ENCODE data around the gene JTB.

DNA sequence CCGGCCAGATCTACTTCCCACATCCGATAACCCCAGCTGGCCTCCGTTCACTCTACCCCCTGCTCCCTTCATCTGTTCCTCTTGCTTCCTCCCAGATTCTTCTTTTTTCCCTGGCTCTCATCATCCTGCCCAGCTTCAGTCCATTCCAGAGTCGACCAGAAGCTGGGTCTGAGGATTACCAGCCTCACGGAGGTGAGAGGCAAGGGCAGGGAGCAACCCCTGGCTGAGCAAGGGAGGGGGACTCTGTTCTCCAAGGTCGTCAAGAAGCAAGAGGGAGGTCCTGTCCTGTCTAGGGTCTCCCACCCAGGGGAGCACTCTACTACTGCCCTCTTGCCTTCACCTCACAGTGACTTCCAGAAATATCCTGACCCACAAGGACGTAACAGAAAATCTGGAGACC, 3.9 kb downstream of the JTB start:
- TF ChIP-seq, protein P1, sequence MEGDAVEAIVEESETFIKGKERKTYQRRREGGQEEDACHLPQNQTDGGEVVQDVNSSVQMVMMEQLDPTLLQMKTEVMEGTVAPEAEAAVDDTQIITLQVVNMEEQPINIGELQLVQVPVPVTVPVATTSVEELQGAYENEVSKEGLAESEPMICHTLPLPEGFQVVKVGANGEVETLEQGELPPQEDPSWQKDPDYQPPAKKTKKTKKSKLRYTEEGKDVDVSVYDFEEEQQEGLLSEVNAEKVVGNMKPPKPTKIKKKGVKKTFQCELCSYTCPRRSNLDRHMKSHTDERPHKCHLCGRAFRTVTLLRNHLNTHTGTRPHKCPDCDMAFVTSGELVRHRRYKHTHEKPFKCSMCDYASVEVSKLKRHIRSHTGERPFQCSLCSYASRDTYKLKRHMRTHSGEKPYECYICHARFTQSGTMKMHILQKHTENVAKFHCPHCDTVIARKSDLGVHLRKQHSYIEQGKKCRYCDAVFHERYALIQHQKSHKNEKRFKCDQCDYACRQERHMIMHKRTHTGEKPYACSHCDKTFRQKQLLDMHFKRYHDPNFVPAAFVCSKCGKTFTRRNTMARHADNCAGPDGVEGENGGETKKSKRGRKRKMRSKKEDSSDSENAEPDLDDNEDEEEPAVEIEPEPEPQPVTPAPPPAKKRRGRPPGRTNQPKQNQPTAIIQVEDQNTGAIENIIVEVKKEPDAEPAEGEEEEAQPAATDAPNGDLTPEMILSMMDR (IDR thresholded peaks at IDR 0.05), result no peak
- TF ChIP-seq POLR2AphosphoS5 (IDR thresholded peaks at IDR 0.05), result no peak

All from gastroesophageal sphincter (tissue), 3 donors.